ENCODE data around the gene RGS5. TPM values are rescaled to one million over a fixed set of nuclear protein-coding genes. Genes with fewer than 3 reads are reported as not detected.
"Not testable (repeated sequence)": the region's sequence is repeated elsewhere in the genome, so short reads cannot be mapped to it uniquely, and the experiment has no call there.

RGS5 gene
- total RNA-seq, 1 donor from 2014 or later, result 1.1 TPM

- Mint-ChIP-seq H3K4me3 (no peak overlapping the region), H3K4me1 (no peaks in the 10 kb centered on the region)
- intact Hi-C loops (cut with micrococcal nuclease), result no loop called here
These were observed 28.7 kb upstream of the RGS5 start for GRCh38 chr1:163231385-163231784.

GRCh38 chr1:163230827-163231226, 28.1 kb upstream of the RGS5 start:
- ATAC-seq (ENCODE audit: low read depth), result no peak
- H3K4me1 Mint-ChIP-seq, result no peaks in the 10 kb centered on the region
- TF ChIP-seq CTCF (IDR thresholded peaks at IDR 0.05), result no peak

More at GRCh38 chr1:163231385-163231784, 28.7 kb upstream of the RGS5 start:
- peaks cover 5% of the 10 kb centered on the region for H3K9me3 Mint-ChIP-seq
- no peaks in the 10 kb centered on the region for H3K27me3 Mint-ChIP-seq
- no peak for TF ChIP-seq CTCF (IDR thresholded peaks at IDR 0.05)
- ChIA-PET POLR2A (no interaction called here), CTCF (no interaction called here)
- no peak for ATAC-seq (ENCODE audit: low read depth)
- H3K36me3 Mint-ChIP-seq (ENCODE audit: low read depth), result no peaks in the 10 kb centered on the region
- DNase-seq, result no peak
- no peak overlapping the region for H3K27ac Mint-ChIP-seq

GRCh38 chr1:163228271-163228670, 25.6 kb upstream of the RGS5 start:
- DNase-seq; H3K4me3 Mint-ChIP-seq; ATAC-seq (ENCODE audit: low read depth); H3K9me3 Mint-ChIP-seq; H3K4me1 Mint-ChIP-seq; H3K36me3 Mint-ChIP-seq (ENCODE audit: low read depth); H3K27ac Mint-ChIP-seq; CTCF ChIA-PET; POLR2A ChIA-PET; H3K27me3 Mint-ChIP-seq; intact Hi-C loops (cut with micrococcal nuclease): not testable (repeated sequence)

More at GRCh38 chr1:163230827-163231226, 28.1 kb upstream of the RGS5 start:
- CTCF ChIA-PET, result no interaction called here
- Mint-ChIP-seq H3K36me3 (ENCODE audit: low read depth) (no peaks in the 10 kb centered on the region), H3K4me3 (no peak overlapping the region), H3K27ac (no peak overlapping the region), H3K9me3 (peaks cover 5% of the 10 kb centered on the region), H3K27me3 (no peaks in the 10 kb centered on the region)
- intact Hi-C loops (cut with micrococcal nuclease), result no loop called here
- POLR2A ChIA-PET, result no interaction called here
- DNase-seq, result no peak

- Mint-ChIP-seq H3K27ac (no peak overlapping the region), H3K4me3 (no peak overlapping the region), H3K9me3 (peaks cover 7% of the 10 kb centered on the region), H3K4me1 (no peaks in the 10 kb centered on the region), H3K27me3 (no peaks in the 10 kb centered on the region), H3K36me3 (ENCODE audit: low read depth) (no peaks in the 10 kb centered on the region)
- intact Hi-C loops (cut with micrococcal nuclease), result no loop called here
- no peak for ATAC-seq (ENCODE audit: low read depth)
- no peak for DNase-seq
- TF ChIP-seq CTCF (IDR thresholded peaks at IDR 0.05), result no peak
- ChIA-PET CTCF (no interaction called here), POLR2A (no interaction called here)
These were observed 24.4 kb upstream of the RGS5 start for GRCh38 chr1:163227126-163227525.

- H3K27me3 Mint-ChIP-seq, result peaks cover 12% of the 10 kb centered on the region
- ChIA-PET POLR2A (no interaction called here), CTCF (no interaction called here)
- H3K9me3 Mint-ChIP-seq, result no peaks in the 10 kb centered on the region
- DNase-seq (no peak), ATAC-seq (ENCODE audit: low read depth) (no peak)
- H3K4me3 Mint-ChIP-seq, result no peak overlapping the region
- TF ChIP-seq CTCF (IDR thresholded peaks at IDR 0.05), result no peak
- H3K36me3 Mint-ChIP-seq (ENCODE audit: low read depth), result no peaks in the 10 kb centered on the region
- no peak overlapping the region for H3K27ac Mint-ChIP-seq
- intact Hi-C loops (cut with micrococcal nuclease), result no loop called here
- no peaks in the 10 kb centered on the region for H3K4me1 Mint-ChIP-seq
These were observed 10.9 kb upstream of the RGS5 start for GRCh38 chr1:163213626-163214025.

GRCh38 chr1:163211667-163212066, 9.0 kb upstream of the RGS5 start:
- Mint-ChIP-seq H3K4me3 (no peak overlapping the region), H3K36me3 (ENCODE audit: low read depth) (no peaks in the 10 kb centered on the region), H3K9me3 (no peaks in the 10 kb centered on the region), H3K27ac (no peak overlapping the region), H3K27me3 (peaks cover 11% of the 10 kb centered on the region), H3K4me1 (no peaks in the 10 kb centered on the region)
- POLR2A ChIA-PET, result no interaction called here
- no peak for ATAC-seq (ENCODE audit: low read depth)
- no peak for DNase-seq
- CTCF ChIA-PET, result no interaction called here
- intact Hi-C loops (cut with micrococcal nuclease), result no loop called here
- TF ChIP-seq CTCF (IDR thresholded peaks at IDR 0.05), result no peak

All from activated B cell treated with CpG ODN at 0.5 μM for 24 hours (primary cell).